Breast epithelium (tissue), 3 donors: ENCODE results near the gene NAE1.

ENCODE experiments used
- POLR2A ChIP-seq: fragments of 450-650 bp; IDR thresholded peaks from one replicate; pipeline ENCODE4 v1.6.1; 2016; ENCODE audit warnings: antibody characterized with exemption, mild to moderate bottlenecking, moderate library complexity
- POLR2AphosphoS5 ChIP-seq, 3 donors: sonication (generic); formaldehyde crosslinking; IDR thresholded peaks; one replicate each; pipeline ENCODE4 v1.6.1; 2017; ENCODE audit warnings: antibody characterized with exemption in 3 of 3
- TF ChIP-seq, protein P1 (sequence below), 3 donors: fragments of 450-650 bp; IDR thresholded peaks; one replicate each; pipeline ENCODE4 v1.5.1; 2016 to 2017; ENCODE audit warnings: antibody characterized with exemption in 3 of 3, mild to moderate bottlenecking in 3 of 3, moderate library complexity in 3 of 3

DNA sequence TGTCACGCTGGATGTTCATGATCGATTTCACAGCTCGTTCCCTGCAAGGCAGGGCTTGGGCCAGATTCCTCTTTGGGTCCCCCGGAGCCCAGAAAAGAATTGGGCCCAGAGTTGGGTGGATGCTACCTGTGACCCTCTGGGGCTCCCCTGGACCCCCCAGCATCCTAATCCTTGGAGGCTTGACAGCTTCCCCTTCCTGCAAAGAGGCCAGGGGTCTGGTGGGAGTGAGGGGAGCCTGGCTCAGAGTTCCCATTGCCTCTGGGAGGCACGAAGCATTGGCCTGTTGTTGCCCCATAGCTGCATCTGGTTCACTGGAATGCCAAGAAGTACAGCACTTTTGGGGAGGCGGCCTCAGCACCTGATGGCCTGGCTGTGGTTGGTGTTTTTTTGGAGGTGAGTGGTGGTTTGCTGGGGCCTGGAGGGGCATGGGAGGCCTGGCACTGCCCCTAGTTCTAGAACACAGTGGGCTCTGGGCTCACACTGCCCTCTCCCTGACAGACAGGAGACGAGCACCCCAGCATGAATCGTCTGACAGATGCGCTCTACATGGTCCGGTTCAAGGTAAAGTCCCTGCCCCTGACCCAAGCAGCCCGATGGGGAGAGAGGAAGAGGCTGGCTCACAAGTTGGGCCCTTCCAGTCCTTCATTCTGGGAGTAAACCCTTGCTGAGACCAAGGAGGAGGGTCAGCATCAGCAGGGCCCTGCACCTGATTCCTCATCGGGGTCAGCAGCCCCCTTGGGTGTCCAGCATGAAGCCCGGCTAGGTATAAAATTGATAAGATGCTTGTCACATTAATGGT, 20.6 kb upstream of the NAE1 start:
- TF ChIP-seq, protein P1, sequence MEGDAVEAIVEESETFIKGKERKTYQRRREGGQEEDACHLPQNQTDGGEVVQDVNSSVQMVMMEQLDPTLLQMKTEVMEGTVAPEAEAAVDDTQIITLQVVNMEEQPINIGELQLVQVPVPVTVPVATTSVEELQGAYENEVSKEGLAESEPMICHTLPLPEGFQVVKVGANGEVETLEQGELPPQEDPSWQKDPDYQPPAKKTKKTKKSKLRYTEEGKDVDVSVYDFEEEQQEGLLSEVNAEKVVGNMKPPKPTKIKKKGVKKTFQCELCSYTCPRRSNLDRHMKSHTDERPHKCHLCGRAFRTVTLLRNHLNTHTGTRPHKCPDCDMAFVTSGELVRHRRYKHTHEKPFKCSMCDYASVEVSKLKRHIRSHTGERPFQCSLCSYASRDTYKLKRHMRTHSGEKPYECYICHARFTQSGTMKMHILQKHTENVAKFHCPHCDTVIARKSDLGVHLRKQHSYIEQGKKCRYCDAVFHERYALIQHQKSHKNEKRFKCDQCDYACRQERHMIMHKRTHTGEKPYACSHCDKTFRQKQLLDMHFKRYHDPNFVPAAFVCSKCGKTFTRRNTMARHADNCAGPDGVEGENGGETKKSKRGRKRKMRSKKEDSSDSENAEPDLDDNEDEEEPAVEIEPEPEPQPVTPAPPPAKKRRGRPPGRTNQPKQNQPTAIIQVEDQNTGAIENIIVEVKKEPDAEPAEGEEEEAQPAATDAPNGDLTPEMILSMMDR (IDR thresholded peaks at IDR 0.05) = no peak
- TF ChIP-seq POLR2A (no peak), POLR2AphosphoS5 (IDR thresholded peaks at IDR 0.05) (no peak)
